ENCODE measurements around the gene TUBB4B.

Gene TUBB4B

DNA sequence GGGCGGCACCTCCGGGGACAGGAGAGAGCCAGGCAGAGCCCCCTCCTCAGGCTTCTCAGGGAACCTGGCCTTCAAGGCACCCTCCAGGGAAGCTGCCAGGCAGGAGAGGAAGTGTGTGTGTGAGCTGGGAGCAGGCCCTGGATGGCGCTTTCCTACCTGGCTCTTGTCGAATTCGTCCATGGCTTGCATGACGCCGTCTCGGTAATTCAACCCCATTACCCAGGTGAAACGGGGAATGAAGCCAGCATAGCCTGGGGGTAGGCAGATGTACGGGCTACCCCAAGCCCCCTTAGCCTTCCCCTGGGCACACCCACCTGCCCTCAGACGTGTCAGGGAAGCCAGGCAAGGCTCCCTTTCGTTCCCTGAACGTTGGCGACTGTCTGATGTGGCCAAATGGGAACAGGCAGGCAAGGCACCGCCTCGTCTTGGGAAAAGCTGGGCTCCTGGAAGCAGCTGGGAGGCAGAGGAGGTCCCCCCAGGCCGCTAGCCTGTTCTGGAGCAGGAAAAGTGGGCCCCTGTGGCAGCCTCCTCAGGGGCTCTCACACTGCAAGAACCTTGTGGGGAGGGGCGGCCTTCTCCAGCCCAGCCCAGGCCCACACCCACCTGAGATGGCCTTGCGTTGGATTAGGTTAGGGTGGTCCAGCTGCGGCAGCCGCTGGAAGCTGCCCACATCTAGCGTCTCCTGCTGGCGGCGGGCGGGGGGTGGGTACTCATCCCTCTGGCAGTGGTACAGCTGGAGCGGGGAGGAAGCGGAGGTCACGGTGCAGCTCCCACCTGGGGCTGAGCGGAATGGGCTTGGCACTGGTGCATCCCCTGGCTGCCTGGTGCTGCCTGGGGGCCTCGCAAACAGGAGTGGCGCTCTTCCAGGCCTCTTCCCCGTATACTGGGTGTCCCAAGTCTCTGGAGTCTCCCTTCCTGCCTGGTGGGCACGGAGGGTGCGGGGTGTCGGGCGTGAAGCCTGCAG is 3.7 kb downstream of the TUBB4B start:
- POLR2A ChIA-PET, result interaction anchor here (0.5 to 6.8 kb wide), 6 partner anchors 9 to 329 kb away, joined by 3 to 124 read pairs (median 4); partner anchors contain the start of genes NELFB and STPG3
- DNase-seq (ENCODE audit: extremely low spot score), result no peak
- TF ChIP-seq CTCF (IDR thresholded peaks at IDR 0.05; ENCODE audit: control extremely low read depth, extremely low read depth, low read depth, missing control alignments), result no peak
- CTCF ChIA-PET, result interaction anchor here (1.1 to 1.9 kb wide), 4 partner anchors 8 to 149 kb away, joined by 3 to 10 read pairs (median 4); no protein-coding TSS in a partner anchor

DNA sequence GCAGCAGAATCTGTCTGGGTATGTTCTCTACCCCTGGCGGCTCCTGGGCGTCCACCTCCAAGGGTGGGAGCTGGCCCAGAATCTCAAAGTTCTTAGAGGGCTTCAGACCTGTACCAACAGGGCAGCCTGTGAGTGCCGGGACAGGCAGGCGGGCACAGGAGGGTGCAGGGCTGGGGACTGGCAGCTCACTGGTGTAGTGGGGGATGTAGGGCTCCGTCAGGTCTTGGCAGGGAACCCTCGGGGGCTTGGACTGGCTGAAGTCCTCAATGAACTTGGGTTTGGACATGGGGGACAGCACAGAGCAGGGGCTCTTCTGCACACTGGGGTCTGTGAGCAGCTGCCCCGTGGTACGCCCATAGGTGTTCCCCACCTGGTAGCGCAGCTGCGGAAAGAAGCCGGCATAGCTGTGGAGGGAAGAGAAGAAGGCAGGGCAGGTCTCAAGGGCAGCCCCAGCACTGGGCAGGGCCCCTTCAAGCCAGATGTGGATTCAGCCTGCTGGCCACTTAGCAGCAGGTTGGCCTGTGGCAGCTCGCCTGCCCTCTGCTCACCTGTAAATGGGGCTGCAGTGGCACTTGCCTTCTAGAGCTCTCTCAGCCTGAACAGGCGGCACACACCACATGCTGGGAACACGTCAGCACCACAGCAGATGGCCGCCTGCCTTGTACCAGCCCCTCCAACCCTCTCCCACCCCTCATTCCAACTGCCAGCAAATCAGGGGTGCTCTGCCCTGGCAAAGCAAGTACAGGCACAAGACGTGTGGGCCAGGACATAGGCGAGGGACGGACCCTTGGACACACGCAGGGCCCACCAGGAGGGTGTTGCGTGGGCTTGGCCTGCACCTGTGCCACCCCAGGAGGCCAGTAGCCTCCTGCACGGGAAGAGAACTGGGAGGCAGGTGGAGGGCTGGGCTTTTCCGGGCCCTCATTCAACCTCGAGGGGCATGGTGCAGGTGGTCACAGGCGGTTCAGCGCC is 4.6 kb downstream of the TUBB4B start:
- no peak for TF ChIP-seq CTCF (IDR thresholded peaks at IDR 0.05; ENCODE audit: control extremely low read depth, extremely low read depth, low read depth, missing control alignments)
- ChIA-PET CTCF (interaction anchor here (1.1 to 1.9 kb wide), 3 partner anchors 9 to 57 kb away, joined by 3 to 10 read pairs (median 5); partner anchors contain the start of genes ANAPC2 and SSNA1), POLR2A (interaction anchor here (0.7 to 6.8 kb wide), 4 partner anchors 8 to 311 kb away, joined by 3 to 124 read pairs (median 4); partner anchors contain the start of genes NELFB and STPG3)
- no peak for DNase-seq (ENCODE audit: extremely low spot score)

- no peak for TF ChIP-seq CTCF (IDR thresholded peaks at IDR 0.05; ENCODE audit: control extremely low read depth, extremely low read depth, low read depth, missing control alignments)
- DNase-seq (ENCODE audit: extremely low spot score), result no peak
- CTCF ChIA-PET, result interaction anchor here (1.1 to 3.8 kb wide), 4 partner anchors 9 to 59 kb away, joined by 3 to 17 read pairs (median 6); partner anchors contain the start of genes ANAPC2 and SSNA1
- POLR2A ChIA-PET, result interaction anchor here (1.5 to 1.6 kb wide), 2 partner anchors 55 to 161 kb away, joined by 3 to 7 read pairs; partner anchors contain the start of genes MAN1B1 and NRARP
These were observed 6.2 kb downstream of the TUBB4B start for GRCh38 chr9:137247135-137247915.

DNA sequence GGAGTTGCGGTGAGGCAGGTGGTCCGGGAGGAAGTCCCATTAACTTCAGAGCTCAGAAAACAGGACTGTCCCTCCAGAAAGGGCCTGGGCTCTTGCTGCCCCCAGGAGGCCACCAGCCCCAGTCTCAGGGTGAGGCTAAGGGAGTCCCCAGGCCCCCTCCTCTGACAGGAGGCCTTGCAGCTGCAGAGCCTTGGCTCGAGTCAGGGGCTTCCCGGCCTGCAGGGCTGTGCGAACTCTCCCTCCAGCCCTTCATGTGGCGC is 6.8 kb downstream of the TUBB4B start:
- no peak for DNase-seq (ENCODE audit: extremely low spot score)
- POLR2A ChIA-PET, result interaction anchor here (1.5 to 1.6 kb wide), 2 partner anchors 55 to 161 kb away, joined by 3 to 7 read pairs; partner anchors contain the start of genes MAN1B1 and NRARP
- TF ChIP-seq CTCF (IDR thresholded peaks at IDR 0.05; ENCODE audit: control extremely low read depth, extremely low read depth, low read depth, missing control alignments), result no peak
- CTCF ChIA-PET, result interaction anchor here (1.9 to 3.8 kb wide), 2 partner anchors 11 to 14 kb away, joined by 6 to 17 read pairs; no protein-coding TSS in a partner anchor

- ChIA-PET CTCF (interaction anchor here (3.8 kb wide), 1 partner anchor 14 kb away, joined by 17 read pairs; no protein-coding TSS in a partner anchor), POLR2A (interaction anchor here (0.5 to 7.2 kb wide), 3 partner anchors 8 to 550 kb away, joined by 4 to 124 read pairs (median 9); partner anchors contain the start of gene TUBB4B)
- TF ChIP-seq CTCF (IDR thresholded peaks at IDR 0.05; ENCODE audit: control extremely low read depth, extremely low read depth, low read depth, missing control alignments), result no peak
- DNase-seq (ENCODE audit: extremely low spot score), result no peak
These were observed 9.5 kb downstream of the TUBB4B start for GRCh38 chr9:137250329-137251193.
